ENCODE results near the gene NHSL2.

The NHSL2 gene

DNA sequence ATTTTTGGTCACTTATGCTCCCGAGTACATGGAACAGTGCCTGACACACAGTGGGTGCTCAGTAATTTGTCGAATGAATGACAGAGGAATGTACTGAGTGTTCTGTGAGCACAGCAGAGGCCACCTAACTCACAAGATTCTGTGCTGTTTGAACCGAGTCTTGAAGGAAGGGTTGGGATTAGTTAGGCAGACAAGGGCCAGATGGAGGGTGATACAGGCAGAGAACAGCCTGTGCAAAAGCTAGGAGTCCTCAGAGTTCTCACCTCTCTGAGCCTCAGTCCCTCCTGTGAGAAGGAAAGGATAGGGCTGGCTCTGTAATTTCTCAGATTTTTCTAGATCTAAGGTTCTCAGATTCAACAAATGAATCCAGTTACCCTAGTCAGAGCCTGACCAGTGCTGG lies 108.8 kb downstream of the NHSL2 start:
- TF ChIP-seq, protein P1, sequence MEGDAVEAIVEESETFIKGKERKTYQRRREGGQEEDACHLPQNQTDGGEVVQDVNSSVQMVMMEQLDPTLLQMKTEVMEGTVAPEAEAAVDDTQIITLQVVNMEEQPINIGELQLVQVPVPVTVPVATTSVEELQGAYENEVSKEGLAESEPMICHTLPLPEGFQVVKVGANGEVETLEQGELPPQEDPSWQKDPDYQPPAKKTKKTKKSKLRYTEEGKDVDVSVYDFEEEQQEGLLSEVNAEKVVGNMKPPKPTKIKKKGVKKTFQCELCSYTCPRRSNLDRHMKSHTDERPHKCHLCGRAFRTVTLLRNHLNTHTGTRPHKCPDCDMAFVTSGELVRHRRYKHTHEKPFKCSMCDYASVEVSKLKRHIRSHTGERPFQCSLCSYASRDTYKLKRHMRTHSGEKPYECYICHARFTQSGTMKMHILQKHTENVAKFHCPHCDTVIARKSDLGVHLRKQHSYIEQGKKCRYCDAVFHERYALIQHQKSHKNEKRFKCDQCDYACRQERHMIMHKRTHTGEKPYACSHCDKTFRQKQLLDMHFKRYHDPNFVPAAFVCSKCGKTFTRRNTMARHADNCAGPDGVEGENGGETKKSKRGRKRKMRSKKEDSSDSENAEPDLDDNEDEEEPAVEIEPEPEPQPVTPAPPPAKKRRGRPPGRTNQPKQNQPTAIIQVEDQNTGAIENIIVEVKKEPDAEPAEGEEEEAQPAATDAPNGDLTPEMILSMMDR (IDR thresholded peaks at IDR 0.05; ENCODE audit: insufficient read depth, low read length, missing control alignments) = no peak
- no peak for DNase-seq (ENCODE audit: low read depth, low spot score)
- ChIA-PET CTCF (interaction anchor here (0.8 to 9.9 kb wide), 14 partner anchors 10 to 219 kb away, joined by 3 to 155 read pairs (median 6); partner anchors contain the start of genes ERCC6L and RTL5), POLR2A (interaction anchor here (1.0 kb wide), 1 partner anchor 258 kb away, joined by 4 read pairs; the partner anchor contains the start of gene RPS4X)
- no peak overlapping the region for H3K4me3 ChIP-seq (ENCODE audit: low read depth, low read length)

DNA sequence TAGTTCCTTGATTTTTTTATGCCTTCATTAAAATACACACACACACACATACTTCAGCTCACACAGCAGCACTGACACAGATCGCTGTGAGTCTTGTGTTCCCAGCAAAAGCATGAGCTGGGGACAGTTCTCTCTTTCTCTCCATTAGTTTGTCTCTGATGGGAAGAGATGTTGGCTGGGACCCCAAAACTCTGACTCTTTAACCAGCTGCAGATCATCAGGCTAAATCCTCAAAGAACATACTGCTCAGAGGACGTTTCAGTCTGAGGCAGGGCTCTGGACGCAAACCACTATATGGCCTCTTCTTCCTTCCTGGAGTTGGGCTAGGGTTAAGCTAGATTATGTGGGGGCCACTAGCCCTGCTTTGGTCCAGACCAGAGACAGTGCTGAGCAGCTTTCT lies 109.6 kb downstream of the NHSL2 start:
- no peak for DNase-seq (ENCODE audit: low read depth, low spot score)
- H3K4me3 ChIP-seq (ENCODE audit: low read depth, low read length) = no peak overlapping the region
- POLR2A ChIA-PET = no interaction called here
- CTCF ChIA-PET = interaction anchor here (1.1 to 9.9 kb wide), 7 partner anchors 9 to 108 kb away, joined by 3 to 155 read pairs (median 14); partner anchors contain the start of gene RTL5
- TF ChIP-seq, protein P1 (IDR thresholded peaks at IDR 0.05; ENCODE audit: insufficient read depth, low read length, missing control alignments) = no peak

DNA sequence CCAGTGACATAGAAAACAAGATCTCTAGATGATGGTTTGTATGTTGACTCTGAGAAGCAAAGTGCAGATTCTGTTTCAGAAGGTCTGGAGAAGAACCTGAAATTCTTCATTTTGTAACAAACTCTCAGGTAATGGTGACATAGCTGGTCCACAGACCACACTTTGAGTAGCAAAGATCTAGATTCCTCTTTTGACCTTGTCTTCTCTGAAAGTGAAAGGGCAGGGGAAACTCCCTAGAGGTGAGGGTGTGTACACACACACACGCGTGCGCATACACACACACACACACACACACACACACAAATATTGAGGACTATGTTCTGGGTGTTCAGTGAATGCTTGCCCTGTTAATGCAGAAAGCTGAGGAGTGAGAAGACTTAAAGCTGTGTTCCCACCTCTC lies 110.1 kb downstream of the NHSL2 start:
- H3K4me3 ChIP-seq (ENCODE audit: low read depth, low read length) = no peak overlapping the region
- no peak for DNase-seq (ENCODE audit: low read depth, low spot score)
- ChIA-PET POLR2A (no interaction called here), CTCF (interaction anchor here (1.0 to 9.9 kb wide), 8 partner anchors 7 to 107 kb away, joined by 3 to 155 read pairs (median 12); partner anchors contain the start of gene RTL5)
- TF ChIP-seq, protein P1 (IDR thresholded peaks at IDR 0.05; ENCODE audit: insufficient read depth, low read length, missing control alignments) = no peak

DNA sequence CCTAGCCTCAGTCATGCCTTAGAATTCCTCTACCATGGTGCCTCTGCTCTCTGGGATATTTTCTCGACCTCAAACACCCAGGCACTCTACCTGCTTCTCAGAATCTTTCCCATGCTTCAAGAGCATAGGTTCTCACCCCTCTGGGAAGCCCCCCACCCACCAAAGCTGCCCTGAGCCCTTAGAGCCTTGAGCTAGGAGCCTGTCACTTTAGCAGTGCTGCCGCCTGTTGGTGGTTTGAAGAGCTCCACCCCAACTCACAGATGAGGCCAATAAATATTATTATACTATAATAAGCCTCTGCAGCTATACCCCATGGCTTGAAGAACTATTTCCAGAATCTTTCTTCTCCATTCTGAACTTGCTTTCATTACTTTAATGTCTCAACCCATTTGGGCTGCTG lies 111.3 kb downstream of the NHSL2 start:
- ChIA-PET POLR2A (no interaction called here), CTCF (interaction anchor here (0.8 to 9.9 kb wide), 12 partner anchors 7 to 159 kb away, joined by 3 to 155 read pairs (median 6); partner anchors contain the start of genes PIN4 and RTL5)
- TF ChIP-seq, protein P1 (IDR thresholded peaks at IDR 0.05; ENCODE audit: insufficient read depth, low read length, missing control alignments) = peak; percentile 22

DNA sequence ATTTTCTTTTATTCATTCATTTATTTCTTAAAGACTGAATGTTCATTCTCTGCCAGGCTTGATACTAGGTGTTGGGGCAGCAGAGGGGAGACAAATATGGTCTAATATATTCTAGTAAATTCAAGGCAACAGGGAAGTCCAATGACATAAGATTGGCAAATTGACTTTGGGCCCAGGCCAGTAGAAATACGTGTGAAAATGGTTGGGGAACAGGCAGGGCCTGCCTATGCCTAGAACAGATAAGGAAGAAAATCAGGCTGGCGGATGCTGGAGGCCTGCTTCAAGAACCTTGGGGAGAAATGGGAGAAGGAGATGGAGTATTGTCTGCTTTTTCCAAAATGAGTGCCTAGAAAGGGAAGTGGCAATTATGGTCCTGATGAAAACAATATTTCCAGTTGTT lies 112.4 kb downstream of the NHSL2 start:
- POLR2A ChIA-PET = no interaction called here
- no peak overlapping the region for H3K4me3 ChIP-seq (ENCODE audit: low read depth, low read length)
- no peak for DNase-seq (ENCODE audit: low read depth, low spot score)
- TF ChIP-seq, protein P1 (IDR thresholded peaks at IDR 0.05; ENCODE audit: insufficient read depth, low read length, missing control alignments) = no peak
- CTCF ChIA-PET = interaction anchor here (0.8 to 9.9 kb wide), 6 partner anchors 6 to 110 kb away, joined by 3 to 155 read pairs (median 6); partner anchors contain the start of gene RTL5

More for the DNA sequence above, 111.3 kb downstream of the NHSL2 start:
- no peak overlapping the region for H3K4me3 ChIP-seq (ENCODE audit: low read depth, low read length)
- DNase-seq (ENCODE audit: low read depth, low spot score) = no peak

DNA sequence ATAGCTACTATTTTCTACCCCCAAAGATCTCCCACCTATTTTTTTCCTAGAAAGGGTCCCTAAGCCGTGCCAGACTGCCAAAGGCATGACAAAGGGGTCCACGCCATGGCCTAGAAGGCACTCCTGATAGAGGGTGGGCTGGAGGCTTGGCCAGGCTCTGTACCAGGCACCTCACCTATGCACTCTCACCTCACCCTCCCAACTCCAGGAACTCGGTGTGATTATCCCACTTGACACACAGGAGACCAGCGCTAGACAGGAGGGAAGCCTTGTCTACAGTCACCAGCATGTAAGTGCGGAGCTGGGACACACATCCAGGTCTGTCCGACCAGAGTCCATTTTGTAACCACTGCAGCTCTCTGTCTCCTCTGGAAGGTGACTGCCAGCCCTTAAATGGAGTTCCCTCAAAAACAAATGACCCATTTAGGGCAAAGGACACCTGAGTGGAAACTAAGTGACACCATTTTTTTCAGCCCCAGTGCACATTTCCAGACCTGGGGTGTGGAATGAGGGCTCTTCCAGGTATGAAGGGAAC lies 114.7 kb downstream of the NHSL2 start:
- POLR2A ChIA-PET = no interaction called here
- no peak for DNase-seq (ENCODE audit: low read depth, low spot score)
- CTCF ChIA-PET = interaction anchor here (1.1 to 9.9 kb wide), 3 partner anchors 27 to 165 kb away, joined by 3 to 155 read pairs (median 7); partner anchors contain the start of gene RTL5
- H3K4me3 ChIP-seq (ENCODE audit: low read depth, low read length) = no peak overlapping the region
- TF ChIP-seq, protein P1 (IDR thresholded peaks at IDR 0.05; ENCODE audit: insufficient read depth, low read length, missing control alignments) = no peak
